ENCODE results near the gene ZGPAT.
A peak's percentile ranks its signal among the peaks of the same experiment; 100 is the strongest.

Gene ZGPAT

GRCh38 chr20:63678667-63679465 is 29.0 kb upstream of the ZGPAT start:
- DNase-seq, result no peak

- DNase-seq, result no peak
Observed at GRCh38 chr20:63679799-63680305, 28.0 kb upstream of the ZGPAT start.

GRCh38 chr20:63680427-63680826 is 27.4 kb upstream of the ZGPAT start:
- DNase-seq, result no peak

- no peak for DNase-seq
Observed at GRCh38 chr20:63680857-63681608, 26.8 kb upstream of the ZGPAT start.

- DNase-seq, result no peak
Observed at GRCh38 chr20:63681609-63682142, 26.2 kb upstream of the ZGPAT start.

GRCh38 chr20:63682384-63683139 is 25.3 kb upstream of the ZGPAT start:
- DNase-seq, result peak; percentile 97

GRCh38 chr20:63685269-63686026 is 22.4 kb upstream of the ZGPAT start:
- no peak for DNase-seq

GRCh38 chr20:63686094-63686491 is 21.7 kb upstream of the ZGPAT start:
- DNase-seq, result no peak

GRCh38 chr20:63686492-63687321 is 21.1 kb upstream of the ZGPAT start:
- DNase-seq, result peak; percentile 59

- DNase-seq, result no peak
Observed at GRCh38 chr20:63687419-63688178, 20.2 kb upstream of the ZGPAT start.

GRCh38 chr20:63688228-63689045 is 19.4 kb upstream of the ZGPAT start:
- DNase-seq, result no peak

GRCh38 chr20:63689046-63690002 is 18.5 kb upstream of the ZGPAT start:
- DNase-seq, result no peak

- no peak for DNase-seq
Observed at GRCh38 chr20:63690003-63690897, 17.6 kb upstream of the ZGPAT start.

- DNase-seq, result no peak
Observed at GRCh38 chr20:63690898-63691710, 16.7 kb upstream of the ZGPAT start.

- DNase-seq, result no peak
Observed at GRCh38 chr20:63691711-63692435, 16.0 kb upstream of the ZGPAT start.

All from fibroblast of skin of right quadriceps (primary cell).